GM19023 (cell line): Measurements from ENCODE around the gene PGLYRP4.
"Not testable (repeated sequence)": the region's sequence is repeated elsewhere in the genome, so short reads cannot be mapped to it uniquely, and the experiment has no call there.

Experiments used
- ATAC-seq: cut with Tn5 transposase; IDR thresholded peaks from one replicate; pipeline ENCODE4 v1.9.1; 2021; ENCODE audit warnings: mild to moderate bottlenecking, moderate library complexity; ENCODE audit not compliant: unreplicated experiment

PGLYRP4 gene

DNA sequence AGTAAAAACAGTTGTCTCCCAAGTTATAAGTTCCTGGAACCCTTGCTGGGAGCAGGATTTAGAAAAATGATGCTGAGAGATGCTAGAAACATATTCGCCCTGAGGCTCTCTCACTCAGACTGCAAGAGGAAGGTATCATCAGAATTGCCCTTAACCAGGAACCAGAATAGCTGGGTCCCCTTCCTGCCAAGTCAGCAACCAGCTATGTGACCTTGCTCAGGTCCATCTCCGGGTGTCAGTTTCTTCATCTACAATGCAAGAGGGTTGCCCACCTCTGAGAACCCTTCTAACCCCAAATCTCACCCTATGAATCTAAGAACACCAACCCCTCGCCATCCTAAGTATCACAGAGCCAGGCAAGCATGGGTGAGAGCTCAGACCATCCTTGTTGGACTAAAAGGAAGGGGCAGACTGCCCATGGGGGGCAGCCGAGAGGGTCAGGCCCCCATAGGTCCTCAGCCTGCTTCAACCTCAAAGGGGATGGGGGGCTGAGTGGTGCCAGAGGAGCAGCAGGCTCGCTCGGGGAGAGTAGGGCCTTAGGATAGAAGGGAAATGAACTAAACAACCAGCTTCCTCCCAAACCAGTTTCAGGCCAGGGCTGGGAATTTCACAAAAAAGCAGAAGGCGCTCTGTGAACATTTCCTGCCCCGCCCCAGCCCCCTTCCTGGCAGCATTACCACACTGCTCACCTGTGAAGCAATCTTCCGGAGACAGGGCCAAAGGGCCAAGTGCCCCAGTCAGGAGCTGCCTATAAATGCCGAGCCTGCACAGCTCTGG is 8.6 kb upstream of the PGLYRP4 start:
- ATAC-seq: no peak

- no peak for ATAC-seq
Measured at GRCh38 chr1:153356392-153357075, 7.9 kb upstream of the PGLYRP4 start.

GRCh38 chr1:153355445-153356071 is 6.9 kb upstream of the PGLYRP4 start:
- no peak for ATAC-seq

DNA sequence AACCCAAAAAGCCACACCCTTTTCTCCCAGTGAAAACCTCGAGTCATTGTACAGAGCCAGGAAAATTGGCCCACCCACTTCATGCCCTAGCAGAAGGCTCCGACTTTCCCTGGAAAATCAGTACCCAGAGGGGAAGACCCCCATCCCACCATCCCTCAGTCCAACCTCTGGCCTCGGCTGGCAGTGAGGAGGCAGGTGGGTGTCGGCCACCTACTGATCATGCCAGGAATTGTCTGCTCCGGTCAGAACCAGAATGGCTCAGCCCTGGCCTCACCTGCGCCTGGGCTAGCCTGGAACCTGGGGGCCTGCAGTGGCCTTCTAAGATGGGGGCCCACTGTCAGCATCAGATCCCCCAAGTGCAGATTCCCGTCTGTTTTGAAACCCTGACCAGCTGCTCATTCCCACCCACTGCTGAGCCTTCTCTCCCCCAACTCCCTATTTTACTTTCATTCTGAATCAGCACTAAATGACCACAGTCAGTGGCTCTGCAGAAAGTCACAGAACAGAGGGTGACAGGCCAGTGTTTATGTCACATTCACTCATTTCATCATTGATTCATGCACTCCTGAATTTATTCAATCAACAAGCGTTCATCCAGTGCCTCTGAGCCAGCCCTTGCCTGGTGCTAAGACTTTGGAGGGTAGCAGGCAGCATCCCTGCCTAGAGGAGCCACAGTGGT is 6.0 kb upstream of the PGLYRP4 start:
- ATAC-seq: no peak

DNA sequence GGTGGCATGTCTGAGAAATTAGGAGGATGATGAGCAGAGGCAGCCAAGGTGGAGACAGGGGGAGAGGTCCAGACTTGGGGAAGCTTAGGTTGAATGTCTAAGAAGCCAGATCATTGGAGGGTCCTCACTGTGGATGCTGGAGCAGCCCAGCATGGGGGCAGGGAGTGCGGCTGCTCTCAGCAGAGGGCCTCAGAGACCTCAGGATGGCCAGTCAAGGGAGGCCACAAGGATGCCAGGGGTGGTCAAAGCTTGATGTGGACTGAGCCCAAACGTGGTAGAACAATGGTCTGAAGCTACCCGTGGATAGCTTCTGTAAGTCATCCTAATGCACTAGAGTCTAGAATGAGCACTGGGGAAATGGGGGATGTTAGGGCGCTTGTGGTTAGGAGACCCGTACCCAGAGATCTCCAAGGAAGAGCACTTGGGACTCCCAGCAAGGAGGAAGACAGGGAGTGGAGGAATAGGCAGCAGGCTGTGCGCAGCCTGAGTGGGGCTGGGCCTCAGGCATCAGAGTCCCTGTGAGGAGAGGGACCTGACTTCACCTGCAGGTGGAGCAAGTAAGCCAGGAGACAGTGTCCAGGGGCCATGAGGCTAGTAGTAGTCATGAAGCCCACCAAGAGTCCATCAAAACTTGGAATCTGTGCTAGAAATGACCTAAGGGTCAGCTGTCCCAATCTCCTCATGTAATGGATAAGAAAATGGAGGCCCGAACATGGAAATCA is 4.7 kb upstream of the PGLYRP4 start:
- no peak for ATAC-seq

- peak; percentile 67 for ATAC-seq
Measured at GRCh38 chr1:153352523-153352922, 3.9 kb upstream of the PGLYRP4 start.

GRCh38 chr1:153350321-153350957 is 1.8 kb upstream of the PGLYRP4 start:
- no peak for ATAC-seq

DNA sequence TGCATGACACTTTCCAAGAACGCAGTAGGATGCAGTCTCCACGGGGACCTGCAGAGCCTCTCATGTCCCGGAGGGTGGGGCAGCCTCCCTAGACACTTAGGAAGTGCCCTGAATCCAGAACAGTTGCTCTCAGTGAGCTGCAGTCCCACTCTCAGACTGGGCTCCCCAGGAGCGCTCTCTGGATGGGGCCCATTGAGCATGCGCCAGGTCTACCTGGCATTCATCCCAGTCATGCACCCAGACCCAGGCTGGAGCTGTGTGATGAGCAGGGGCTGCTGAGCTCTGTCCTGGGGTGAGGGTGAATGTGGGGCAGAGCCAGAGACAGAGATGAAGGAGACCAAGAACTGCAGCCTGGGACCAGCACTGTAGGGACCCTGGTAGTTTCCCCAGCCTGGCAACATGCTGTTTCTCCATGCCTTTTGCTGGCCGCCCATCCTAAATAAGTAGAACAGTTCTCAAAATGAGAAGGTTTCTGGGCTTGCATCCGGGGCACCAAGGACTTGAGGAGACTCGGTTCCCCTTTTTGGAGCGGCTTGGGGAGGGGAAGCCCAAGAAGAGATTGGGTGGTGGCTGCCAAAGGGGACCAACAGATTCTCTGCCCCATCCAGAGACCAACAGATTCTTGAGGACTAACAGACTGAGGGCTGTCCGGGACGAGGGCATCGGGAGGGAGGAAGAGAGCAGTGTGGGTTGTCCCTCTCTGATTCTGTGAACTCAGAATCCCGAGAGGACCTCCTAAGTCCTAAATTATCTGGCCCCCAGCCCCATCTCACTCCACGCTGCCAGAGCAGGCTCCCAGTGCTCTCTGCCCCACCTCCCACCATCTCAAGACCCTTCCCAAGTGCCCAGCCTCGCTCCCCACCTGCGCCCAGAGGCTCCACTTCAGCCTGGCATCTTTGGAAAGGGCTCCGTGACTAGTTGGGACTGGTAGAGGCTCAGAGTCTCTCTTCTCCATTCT is 1.0 kb upstream of the PGLYRP4 start:
- ATAC-seq: no peak

DNA sequence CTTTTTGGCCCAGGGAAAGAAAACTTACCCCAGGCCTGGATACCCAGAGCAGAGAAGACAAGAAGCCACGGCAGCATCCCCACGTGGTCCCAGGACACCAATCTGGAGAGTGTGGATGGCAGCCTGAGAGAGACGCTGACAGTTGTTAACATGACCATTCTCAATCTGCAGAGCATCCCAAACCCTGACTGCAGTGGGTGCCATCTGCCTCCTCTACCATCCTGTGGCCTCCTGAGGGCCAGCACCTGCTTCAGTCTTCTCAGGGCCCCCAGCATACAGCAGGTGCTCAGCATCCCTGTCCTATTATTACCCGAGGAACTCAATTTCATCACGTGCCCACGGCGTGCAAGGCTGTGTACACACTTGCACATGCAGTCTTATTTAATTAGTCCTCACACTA is 785 bp downstream of the PGLYRP4 start:
- ATAC-seq: no peak

- not testable (repeated sequence) for ATAC-seq
Measured at GRCh38 chr1:153347049-153347448, 1.6 kb downstream of the PGLYRP4 start.

DNA sequence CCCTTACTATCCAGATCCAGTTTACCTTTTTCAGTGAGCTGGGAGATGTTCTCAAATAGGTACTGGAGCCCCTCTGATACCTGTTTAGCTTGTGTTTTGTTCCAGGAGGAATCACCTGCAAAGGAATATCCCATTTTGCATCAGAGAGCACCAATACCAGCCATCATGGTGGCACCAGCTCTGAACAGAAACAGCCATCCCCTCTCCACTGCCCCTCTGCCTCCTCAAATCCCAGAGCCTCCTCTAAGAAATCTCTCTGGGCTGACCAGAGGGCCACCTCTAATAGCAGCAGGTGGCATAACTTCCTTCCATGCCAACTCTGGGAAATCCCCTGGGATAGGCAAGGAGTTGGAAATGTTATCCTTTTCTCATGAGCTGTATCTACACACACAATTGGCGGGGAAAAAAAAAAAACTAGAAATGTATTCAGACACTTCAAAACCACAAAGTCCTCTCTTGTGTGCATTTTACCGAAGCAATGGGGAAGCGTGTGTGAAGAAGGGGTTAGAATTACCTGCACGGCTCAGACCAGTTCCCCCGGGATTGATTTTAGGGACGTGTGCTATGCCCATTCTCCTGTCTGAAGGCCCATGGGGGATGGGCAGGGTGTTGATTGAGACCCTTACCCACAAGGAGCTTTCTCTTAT is 2.4 kb downstream of the PGLYRP4 start:
- no peak for ATAC-seq

DNA sequence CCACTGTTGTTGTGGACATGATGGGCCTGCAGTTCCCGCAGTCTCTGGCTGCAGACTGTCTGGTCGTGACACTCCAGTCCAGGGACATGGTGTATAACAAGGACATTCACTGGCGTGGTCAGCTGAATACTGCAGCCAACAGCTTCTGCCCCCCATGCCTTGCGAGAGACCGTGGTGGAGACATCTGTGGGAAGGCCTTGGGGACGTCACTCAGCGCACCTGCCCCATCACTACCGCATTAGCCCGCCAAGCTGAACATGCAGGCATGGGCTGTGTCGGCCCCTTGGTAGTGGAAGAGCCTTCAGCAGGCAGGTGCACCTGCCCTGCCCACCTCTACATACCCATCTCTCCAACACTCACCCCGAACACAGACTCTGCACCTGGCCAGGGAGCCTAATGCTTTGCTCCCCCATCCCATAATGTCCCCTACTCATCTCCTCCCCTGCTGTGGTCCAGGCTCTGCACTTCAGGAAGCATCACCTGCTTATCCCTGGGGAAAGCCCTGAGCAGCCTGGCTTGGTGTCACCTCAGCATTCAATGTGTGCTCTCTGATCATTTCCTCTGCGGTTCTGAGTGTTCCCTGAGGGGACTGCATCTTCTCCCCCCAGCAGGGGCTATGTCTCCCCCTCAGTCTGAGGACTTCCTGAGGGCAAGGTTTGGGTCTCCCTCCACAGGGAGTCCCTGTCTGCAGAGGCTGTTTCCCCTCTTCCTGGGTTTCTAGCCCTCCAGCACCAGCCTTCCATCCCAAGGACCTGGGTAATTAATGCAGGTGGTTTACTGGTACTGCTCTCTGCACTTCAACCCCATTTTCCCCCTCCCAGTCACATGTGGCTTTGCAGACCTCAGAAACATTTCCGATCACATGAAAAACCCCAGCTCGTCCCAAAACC is 3.2 kb downstream of the PGLYRP4 start:
- ATAC-seq: peak; percentile 34

DNA sequence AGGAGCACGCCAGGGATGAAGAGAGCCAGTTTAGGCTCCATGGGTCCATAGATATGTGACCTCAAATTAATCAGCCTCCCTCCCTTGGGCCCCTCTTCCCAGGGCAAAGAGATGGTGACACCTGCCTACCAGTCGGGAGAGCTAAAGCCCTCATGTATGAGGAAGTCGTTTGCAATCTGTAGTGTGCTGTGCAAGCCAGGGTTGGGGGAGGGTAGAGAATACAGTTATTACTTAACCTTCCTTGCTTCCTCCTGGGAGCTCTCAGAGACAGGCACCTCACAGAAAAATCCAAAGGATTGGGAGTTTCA is 4.0 kb downstream of the PGLYRP4 start:
- ATAC-seq: no peak

DNA sequence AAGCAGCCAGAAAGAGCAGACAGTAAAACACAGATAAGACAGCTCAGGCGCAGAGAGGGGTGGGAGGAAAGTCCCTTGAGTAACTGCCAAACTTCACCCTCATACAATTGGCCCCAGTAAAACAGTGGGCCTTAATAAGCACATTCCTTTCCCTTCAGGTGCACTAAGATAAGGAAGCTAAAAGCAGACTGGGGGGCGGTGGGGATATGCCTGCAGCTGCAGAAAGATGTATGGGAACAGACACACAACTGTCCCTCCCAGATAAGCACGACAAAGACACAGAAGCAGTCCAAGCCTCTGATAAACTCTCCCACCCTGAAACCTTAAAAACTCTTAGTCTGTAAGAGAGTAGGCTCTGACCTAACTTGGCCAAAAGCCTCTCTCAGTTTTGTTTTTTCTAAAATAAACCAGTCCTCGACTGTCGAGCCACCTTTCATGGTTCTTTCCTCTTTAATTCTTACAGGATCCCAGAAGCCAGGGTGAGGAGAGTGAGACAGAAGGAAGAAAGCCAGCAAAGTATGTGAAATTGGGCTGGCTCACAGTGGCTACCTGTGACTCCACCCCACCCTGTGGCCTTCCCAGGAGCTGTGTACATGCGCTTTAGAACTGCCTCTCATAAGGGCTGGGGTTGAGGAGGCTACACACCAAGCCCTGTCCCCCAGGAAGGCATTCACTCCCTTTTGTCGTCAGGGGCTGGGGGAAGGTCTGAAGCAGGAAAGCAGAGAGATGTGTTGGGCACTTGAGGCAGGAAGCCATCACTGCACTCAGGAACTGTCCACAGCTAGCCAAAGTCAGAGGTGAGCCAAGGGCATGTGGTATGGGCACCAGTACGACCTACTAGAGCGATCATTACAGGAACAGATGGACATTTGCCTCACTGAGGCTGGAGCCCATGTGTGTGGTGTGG is 4.6 kb downstream of the PGLYRP4 start:
- no peak for ATAC-seq

GRCh38 chr1:153343040-153343681 is 5.5 kb downstream of the PGLYRP4 start:
- ATAC-seq: no peak

DNA sequence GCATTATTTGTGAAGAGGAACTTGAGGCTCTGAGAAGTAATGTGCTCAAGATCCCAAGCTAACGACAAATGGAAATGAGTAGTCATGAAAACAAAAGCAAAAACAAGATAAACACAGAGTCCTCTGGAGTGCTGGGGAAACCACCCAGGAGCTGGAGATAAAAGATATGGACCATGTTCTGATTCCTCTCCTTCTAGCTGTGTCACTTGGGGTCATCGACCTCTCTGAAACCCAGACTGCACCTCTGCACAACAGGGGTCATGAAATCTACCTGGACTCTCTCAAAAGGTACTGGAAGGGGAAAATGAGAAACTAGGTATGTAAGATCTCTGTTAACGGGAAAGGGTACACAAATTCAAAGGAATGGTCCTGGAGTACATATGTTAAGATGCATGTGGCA is 6.5 kb downstream of the PGLYRP4 start:
- no peak for ATAC-seq
